Measurements from ENCODE around the gene TMEM131L.

DNA sequence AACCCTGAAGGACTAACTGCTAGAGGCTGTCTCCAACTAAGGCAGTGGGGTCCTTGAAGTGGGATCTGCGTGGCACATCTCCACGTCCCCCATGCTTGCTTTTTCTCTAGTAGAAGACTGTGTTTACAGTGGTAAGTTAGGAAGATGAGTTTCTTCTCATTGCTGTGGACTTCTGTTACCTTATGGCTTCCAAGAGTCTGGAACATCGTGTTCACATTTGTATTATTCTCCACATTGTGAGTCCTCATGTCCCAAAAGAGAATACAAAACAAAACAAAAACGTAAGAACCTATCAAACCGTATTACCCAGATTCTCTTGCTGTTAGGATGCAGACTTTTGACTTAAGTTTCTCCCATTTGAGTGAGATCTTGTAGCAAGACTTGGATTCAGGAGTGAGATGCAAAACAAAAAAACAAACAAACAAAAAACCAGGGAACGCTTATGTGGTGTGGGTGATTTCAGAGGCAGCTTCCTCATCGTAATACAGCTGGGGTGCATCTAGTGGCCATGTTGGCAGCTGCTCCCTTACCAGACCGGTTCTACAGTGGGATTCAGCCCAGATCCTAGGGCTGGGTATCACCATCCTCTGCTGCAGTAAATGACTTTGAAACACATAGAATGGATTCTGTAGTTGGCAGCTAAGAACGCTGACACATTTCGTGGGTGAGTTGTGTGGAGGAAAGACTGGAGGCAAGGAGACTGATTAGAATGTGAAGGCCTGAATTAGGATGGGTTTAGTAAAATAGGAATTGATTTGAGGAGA is 41.3 kb downstream of the TMEM131L start:
- TF ChIP-seq, protein P1, sequence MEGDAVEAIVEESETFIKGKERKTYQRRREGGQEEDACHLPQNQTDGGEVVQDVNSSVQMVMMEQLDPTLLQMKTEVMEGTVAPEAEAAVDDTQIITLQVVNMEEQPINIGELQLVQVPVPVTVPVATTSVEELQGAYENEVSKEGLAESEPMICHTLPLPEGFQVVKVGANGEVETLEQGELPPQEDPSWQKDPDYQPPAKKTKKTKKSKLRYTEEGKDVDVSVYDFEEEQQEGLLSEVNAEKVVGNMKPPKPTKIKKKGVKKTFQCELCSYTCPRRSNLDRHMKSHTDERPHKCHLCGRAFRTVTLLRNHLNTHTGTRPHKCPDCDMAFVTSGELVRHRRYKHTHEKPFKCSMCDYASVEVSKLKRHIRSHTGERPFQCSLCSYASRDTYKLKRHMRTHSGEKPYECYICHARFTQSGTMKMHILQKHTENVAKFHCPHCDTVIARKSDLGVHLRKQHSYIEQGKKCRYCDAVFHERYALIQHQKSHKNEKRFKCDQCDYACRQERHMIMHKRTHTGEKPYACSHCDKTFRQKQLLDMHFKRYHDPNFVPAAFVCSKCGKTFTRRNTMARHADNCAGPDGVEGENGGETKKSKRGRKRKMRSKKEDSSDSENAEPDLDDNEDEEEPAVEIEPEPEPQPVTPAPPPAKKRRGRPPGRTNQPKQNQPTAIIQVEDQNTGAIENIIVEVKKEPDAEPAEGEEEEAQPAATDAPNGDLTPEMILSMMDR (IDR thresholded peaks at IDR 0.05 in 2 of 3, conservative IDR thresholded peaks at IDR 0.05 in 1 of 3; ENCODE audit: borderline replicate concordance in 1 of 3, insufficient read depth in 1 of 3, low read depth in 2 of 3, low read length in 2 of 3) = no peak
- TF ChIP-seq YY1 (IDR thresholded peaks at IDR 0.05; ENCODE audit: extremely low read depth, insufficient replicate concordance, low read depth, low read length) (no peak), EGR1 (IDR thresholded peaks at IDR 0.05; ENCODE audit: low read depth) (no peak), ELF1 (IDR thresholded peaks at IDR 0.05; ENCODE audit: borderline replicate concordance, low read depth) (no peak), FOSL1 (IDR thresholded peaks at IDR 0.05; ENCODE audit: low read depth) (no peak), JUND (IDR thresholded peaks at IDR 0.05) (no peak), CEBPB (IDR thresholded peaks at IDR 0.05; ENCODE audit: low read depth) (no peak), TCF7L2 (IDR thresholded peaks at IDR 0.05; ENCODE audit: borderline replicate concordance, extremely low read depth, insufficient read depth, insufficient read length) (no peak), POLR2A (IDR thresholded peaks at IDR 0.05; ENCODE audit: borderline replicate concordance, extremely low read depth, insufficient read depth, insufficient read length) (no peak), EZH2 (IDR thresholded peaks at IDR 0.05) (no peak), ZNF274 (IDR thresholded peaks at IDR 0.05; ENCODE audit: low read depth, low read length) (no peak), EZH2phosphoT487 (IDR thresholded peaks at IDR 0.05; ENCODE audit: borderline replicate concordance) (no peak)
